ENCODE measurements around the gene TMEM8B.
A peak's percentile ranks its signal among the peaks of the same experiment; 100 is the strongest.
"Not testable (repeated sequence)": the region's sequence is repeated elsewhere in the genome, so short reads cannot be mapped to it uniquely, and the experiment has no call there.

The TMEM8B gene

GRCh38 chr9:35907711-35908503 lies 78.9 kb downstream of the TMEM8B start:
- peak; percentile 81 for DNase-seq (ENCODE audit: low spot score)

- no peak for DNase-seq (ENCODE audit: low spot score)
Observed at GRCh38 chr9:35908504-35909125, 79.6 kb downstream of the TMEM8B start.

DNA sequence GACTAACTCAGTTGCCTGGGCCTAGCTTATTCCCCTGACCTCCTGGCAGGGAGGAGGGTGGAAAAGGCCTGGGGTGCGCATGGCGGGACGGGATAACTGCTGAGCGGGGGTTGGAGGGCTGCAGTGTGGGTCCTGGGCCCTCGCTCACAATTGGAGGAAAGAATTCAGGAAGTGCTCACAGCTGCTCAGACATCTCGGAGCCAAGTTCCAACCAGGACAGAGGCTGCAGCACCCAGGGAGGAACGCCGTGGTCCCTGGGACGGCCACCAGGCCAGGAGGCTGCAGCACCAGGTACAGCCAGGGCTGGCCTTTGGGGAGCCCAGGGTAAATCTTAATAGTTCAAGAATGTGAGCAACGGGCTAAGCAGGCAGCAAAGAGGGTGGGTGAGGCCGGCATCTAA lies 80.2 kb downstream of the TMEM8B start, which contains the start of gene SPAAR:
Gene SPAAR (plus strand): TSS at position 217 of the 400 bp plus-strand sequence. CDS start 974 bp downstream, outside the sequence.
- no peak for DNase-seq (ENCODE audit: low spot score)

DNA sequence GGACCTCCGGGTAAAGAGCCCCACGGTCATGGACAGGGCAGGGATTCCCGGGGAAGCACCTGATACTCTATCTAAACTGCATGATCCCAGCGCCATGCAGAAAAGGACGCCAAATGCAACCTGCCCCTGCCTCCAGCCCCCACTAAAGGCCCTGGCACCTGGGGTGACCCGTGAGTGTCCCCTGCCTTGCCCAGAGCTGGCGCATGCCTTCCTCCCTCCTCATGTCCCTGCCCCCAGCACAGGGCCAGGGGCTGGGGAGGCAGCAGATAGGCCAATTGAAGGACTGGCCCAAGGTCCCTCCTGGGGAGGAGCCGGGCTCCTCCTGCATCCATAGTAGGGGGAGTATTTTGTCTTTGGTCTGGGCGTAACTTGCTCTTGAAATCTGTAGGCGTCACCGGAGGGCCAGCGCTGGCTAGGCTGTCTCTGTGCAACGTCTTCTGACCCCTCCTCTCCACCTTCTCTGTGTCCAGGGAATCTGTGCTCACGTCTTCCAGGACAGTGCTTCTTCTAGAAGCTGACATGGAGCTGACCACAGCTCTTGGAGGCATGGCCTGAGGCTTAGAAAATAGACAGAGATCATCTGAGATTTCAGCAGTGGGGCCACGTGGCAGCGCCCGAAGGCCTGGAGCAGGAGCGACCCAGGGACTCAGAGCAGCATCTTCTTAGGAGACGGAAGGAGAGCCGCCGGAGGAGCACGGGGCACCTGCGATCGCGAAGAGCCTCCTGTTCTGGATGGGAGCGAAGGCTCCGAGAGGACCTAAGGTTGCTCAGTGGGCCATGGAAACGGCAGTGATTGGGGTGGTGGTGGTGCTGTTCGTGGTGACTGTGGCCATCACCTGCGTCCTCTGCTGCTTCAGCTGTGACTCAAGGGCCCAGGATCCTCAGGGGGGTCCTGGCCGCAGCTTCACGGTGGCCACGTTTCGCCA lies 80.9 kb downstream of the TMEM8B start:
- no peak for DNase-seq (ENCODE audit: low spot score)

GRCh38 chr9:35910613-35911359 lies 81.8 kb downstream of the TMEM8B start:
- no peak for DNase-seq (ENCODE audit: low spot score)

DNA sequence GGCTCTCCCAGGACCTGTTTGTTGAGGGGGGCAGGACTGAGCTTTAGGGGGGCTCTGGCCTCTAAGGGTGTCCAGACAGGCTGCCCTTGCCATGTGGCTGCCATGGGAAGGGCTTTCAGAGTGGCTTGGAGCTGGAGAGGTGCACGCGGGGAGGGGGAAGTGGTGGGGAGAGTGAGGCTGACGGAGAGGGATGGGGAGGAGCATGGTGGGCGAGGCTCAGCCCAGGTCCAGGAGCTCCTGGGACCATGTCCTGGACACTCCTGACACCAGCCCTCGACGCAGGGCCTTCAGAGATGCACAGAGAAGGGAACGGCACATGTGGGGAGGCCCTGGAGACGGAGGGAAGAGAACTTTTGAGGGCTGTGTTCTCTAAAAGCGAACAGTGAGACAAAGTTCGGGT lies 82.7 kb downstream of the TMEM8B start:
- DNase-seq (ENCODE audit: low spot score), result no peak

DNA sequence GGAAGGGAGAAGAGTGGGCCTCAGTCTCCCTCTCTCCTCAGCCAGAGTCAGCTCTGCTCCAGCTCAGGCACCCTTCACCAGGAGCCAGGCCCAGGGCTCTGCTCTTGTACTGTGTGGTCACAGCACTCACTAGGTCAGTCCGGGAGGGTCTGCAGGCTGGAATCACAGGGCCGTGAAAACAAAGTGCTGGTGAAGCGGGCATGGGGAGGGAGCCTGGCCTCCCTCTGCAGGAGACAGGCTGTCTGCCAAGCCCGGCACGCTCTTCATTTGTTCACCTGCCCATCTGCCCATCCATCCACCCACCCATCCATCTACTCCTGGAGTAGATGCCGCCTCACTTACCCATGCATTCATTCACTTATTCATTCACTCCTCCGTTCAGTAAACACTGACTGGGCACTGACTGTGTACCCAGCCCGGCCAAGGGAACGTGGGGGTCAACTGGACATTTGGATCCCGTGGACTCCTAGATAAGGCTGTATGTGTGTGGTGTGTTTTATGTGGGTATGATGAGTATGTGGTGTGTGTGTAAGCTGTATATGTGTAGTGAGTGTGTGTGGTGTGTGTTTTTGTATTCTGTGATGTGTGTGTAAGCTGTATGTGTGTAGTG lies 83.9 kb downstream of the TMEM8B start:
- no peak for DNase-seq (ENCODE audit: low spot score)

DNA sequence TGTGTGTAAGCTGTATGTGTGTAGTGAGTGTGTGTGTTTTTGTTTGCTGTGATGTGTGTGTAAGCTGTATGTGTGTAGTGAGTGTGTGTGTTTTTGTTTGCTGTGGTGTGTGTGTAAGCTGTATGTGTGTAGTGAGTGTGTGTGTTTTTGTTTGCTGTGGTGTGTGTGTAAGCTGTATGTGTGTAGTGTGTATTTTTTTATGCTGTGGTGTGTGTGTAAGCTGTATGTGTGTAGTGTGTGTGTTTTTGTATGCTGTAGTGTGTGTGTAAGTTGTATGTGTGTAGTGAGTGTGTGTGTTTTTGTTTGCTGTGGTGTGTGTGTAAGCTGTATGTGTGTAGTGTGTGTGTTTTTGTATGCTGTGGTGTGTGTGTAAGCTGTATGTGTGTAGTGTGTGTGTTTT lies 84.4 kb downstream of the TMEM8B start:
- DNase-seq (ENCODE audit: low spot score), result not testable (repeated sequence)

DNA sequence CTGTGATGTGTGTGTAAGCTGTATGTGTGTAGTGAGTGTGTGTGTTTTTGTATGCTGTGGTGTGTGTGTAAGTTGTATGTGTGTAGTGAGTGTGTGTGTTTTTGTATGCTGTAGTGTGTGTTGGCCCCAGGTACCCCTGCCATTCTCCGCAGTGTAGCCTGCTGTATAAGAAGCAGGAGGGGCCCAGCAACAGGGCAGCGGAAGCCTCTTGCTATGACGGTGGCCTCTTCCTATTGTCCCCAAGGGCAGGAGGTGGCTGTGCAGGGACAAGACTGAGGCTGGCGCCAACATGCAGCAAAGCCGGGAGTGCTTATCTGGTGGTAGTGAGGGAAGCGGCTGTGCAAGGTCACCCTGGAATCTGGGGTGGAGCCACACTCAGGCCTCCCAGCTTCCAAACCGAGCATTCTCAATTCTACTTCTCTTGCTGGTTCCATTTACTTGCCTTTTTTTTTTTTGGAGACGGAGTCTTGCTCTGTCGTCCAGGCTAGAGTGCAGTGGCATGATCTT lies 85.3 kb downstream of the TMEM8B start:
- no peak for DNase-seq (ENCODE audit: low spot score)

Data from left forelimb (tissue), 1 donor.